NOMO-1 (cell line): Measurements from ENCODE around the gene IFI27L2.

ENCODE experiments used
- DNase-seq, 2 experiments: peaks; one replicate each; lab custom pipeline; 2025; ENCODE audit not compliant: unreplicated experiment in 2 of 2; lab: John Stamatoyannopoulos, UW

Gene IFI27L2

DNA sequence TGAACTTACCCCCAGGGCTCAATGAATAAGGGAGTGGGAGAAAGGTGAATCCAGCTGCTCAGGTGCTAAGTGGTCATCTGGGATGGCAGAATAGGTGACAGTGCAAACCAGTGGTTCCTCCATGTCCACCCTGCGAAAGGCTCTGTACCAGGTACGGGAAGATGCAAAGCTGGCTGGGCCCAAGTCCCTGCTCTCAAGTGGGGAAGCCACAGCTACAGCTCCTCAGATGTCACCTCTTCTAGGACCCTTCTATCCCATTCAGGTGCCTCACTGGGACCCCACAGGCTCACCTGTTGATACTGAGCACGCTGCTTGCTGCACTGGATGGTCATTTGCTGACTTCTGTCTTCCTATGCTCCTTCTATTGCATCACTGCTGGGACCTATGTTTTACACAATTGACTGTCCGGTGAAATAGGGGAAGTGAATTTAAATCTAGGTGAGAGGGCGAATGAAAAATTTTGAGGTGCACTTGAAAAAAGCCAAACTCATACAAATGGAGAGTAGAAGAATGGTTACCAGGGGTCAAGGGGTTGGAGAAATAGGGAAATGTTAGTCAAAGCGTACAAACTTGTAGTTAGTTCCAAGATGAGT lies 24.4 kb upstream of the IFI27L2 start:
- peak in 1 of 2 experiments; percentile 44 for DNase-seq

DNA sequence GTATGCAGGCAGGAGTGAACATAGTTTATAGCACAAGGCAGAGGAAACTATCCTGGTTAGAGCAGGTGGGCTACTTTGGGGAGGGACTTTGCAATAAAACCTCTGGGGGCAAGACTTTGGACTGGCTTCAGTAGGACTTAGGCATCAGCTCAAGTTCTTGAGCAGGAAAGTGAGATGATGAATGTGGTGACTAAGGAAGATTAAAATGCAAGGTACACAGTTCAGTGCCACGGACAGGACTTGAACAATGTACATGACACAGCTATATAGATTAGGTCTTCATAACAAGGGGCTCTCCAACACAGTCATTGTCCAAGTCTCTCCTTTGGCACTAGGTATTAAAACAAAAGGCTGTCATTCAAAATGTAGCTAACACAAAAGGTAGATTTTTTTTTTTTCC lies 23.3 kb upstream of the IFI27L2 start:
- no peak for DNase-seq

DNA sequence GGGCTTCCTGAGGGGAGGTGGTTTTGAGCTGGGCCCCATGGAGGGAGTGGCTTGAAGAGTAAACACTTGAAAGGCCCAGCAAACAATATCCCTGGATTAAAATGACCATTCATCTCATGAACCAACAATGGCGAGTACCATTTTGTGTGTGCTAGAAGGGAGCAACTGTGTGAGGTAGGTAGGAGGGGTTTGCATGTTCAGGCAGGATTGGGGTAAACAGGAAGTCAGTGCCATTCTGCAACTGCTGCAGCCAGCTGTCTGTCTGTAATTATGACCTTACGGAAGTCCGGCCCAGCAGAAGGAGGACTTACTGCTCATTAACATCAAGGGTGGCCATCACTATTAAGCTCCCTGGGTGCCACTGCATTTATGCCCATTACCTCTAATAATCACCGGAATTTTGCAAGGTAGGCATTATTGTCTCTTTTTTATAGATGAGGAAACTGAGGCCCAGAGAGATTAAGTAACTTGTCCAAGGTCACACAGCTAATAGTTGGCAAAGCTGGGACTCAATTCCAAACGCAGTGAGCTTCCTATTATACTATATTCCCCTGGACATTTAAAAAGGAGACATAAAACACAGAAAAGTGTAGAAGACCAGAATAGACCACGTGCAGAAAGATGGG lies 16.6 kb upstream of the IFI27L2 start:
- DNase-seq = no peak

DNA sequence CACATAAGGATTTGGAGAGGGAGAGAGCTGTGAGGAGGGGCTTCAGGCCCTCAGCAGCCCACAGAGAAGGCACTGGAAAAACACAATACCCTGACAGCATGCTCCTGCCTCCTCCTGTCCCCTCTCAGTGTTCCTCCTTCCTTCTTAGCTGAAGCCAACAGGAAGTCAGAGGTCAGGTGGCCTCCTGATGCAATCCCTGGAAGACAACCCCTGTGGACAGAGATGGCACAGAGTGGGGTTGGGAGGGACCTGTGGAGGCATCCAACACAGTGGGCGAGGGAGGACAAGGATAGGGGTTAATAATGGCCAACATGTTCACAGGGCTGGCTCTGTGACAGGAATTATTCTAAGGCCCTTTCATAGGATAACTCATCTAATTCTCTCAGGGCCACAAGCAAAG lies 15.4 kb upstream of the IFI27L2 start:
- DNase-seq = peak in 1 of 2 experiments; percentile 5

DNA sequence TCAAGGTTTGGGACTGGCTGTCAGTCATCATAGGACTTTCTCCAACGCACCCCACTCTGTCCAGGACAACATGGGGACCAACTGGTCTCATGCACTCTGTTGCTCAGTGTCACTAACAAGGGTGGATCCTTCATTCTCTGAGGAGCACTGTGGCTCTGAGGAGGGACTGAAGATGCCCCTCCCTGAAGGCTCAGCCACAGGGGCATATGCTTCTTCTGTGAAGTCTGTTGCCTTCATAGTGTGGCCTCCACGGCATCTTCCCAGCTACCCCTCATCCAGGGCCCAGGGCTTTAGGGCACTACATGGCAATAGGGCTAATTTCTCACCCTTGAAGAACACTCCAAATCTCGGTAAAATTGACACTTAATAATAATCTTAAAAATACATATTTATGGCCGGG lies 14.3 kb upstream of the IFI27L2 start:
- DNase-seq = no peak

DNA sequence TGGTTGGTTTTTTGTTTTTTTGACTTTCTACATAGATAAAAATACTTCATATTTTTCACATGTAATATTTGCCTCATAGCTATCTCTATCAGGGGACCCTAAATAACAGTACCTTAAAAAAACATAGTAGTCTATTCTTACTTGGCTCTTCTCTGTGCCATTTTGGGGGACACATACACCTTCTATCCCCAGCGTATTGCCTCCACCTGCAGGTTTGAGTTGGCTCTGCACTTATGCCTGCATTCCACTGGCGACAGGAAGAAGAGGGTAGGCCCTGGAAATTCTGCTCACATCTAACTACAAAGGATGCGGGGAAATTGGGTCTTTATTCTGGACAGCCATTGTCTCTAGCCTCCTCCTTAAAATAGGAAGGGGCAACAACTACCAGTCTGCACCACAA lies 13.8 kb upstream of the IFI27L2 start:
- no peak for DNase-seq

DNA sequence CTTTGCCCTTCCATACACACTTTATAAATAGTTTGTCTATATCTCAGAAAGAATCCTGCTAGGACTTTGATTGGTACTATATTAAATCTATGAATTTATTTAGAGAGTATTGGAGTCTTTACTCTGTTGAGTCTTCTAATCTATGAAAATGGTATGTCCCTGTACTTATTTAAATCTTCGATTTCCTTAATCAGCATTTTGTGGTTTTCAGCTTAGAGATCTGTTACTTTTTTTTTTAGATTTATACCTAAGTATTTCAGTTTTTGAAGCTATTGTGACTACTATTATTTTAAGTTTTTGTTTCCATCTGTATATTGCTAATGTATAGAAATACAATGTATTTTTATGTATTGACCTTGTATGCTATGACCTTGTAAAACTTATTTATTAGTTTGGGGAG lies 13.4 kb upstream of the IFI27L2 start:
- DNase-seq = no peak

DNA sequence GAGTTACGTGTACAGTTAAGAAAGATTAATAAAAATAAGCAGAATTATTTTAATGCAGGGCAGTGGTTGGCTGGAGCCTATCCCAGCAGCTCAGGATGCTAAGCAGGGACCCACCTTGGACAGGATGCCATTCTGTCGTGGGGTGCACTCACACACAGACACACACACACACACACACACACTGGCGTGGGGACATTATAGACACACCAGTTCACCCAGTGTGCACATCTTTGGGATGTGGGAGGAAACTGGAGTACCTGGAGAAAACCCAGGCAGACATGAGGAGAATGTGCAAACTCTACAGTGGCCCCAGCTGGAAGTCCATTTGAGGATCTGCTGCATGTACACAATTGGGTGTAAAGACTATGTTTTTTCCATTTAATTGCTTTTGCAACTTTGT lies 12.8 kb upstream of the IFI27L2 start:
- DNase-seq = no peak

DNA sequence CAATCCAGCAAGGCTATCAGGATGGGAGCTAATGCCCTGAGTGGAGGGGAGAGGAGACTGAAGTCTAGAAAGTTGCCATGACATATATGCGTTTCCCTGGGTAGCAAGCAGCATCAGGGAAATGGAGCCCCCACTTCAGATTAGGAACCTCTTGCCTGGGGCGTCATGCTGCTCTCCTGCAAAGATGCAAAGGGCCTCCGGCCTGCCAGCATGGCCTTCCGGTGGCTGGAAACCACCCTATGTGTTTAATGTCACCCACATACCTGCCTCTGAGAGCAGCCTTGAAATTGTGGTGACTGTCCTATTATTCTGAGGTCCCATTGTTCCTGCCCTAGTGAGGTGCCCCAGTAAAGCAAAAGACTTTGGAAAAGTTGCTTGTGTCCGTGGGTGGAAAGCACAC lies 10.0 kb upstream of the IFI27L2 start:
- DNase-seq = no peak

DNA sequence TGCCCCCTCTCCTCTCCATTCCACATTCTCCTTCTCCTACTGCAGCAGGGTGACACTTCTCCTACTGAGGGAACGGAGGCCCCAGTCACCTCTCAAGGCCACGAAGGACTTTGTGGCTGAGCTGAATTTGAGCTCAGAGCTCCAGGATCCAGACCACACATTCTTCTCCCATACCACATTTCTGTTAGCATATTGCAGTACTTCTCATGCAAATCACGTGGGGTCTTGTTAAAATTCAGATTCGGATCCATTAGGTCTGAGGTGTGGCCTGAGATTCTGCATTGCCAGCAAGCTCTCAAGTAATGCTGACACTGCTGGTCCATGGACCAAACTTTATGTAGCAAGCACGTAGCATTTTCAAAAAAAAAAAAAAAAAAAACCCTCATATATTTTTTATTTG lies 9.6 kb upstream of the IFI27L2 start:
- no peak for DNase-seq

DNA sequence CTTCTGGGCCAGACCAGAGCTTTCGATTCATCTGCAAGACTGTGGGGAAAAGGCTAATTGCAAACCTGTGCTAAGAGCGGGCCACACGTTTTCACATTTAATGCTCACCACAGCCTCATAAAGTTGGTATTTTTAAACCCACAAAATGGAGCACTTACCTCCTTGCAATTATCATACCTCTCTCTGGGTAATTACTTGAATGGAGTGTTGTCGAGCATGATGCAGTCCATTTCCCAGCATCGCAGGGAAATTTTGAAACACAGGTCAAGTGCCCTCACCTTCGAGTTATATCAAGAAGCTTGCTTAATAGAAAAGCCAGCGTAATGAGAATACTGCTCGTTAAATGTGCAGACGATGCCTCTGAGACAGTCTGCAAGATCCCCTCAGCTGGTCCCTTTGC lies 8.8 kb upstream of the IFI27L2 start:
- DNase-seq = no peak

DNA sequence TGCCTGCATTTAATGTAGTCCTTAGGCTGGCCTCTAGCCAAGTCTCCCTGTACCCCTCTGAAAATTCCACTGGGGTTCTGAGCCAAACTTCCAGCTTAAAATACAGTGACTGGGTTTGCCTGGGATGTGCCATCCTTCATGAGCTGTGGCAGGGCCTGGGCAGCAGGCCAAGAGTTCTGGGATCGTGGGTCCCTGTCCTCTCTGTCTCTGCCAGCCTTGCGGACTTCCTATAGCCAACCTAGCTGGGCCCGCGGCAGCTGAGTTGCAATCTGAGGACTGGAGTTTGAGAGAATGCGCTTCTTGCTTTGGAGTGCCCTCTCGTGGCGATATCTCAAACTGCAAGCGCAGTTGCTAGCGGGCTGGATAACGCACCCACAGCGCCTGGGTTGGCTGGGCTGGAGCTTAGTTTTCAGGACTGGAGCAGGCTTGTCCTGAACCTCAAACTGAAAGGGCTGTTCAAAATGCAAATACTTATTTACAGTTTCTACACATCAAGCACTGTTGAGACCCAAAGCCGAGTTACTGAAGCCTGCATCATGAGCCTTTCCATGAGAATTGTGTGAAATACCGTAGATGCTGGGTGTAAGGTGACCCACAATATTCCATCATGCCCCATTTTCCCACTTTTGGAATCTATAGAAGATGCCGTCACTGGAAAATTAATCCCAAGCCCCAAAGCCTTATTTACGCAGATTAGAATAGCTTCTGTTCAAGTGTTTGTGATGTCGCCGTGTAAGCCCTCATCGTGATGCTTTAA lies 7.3 kb upstream of the IFI27L2 start:
- peak; percentile 61 to 69 for DNase-seq

DNA sequence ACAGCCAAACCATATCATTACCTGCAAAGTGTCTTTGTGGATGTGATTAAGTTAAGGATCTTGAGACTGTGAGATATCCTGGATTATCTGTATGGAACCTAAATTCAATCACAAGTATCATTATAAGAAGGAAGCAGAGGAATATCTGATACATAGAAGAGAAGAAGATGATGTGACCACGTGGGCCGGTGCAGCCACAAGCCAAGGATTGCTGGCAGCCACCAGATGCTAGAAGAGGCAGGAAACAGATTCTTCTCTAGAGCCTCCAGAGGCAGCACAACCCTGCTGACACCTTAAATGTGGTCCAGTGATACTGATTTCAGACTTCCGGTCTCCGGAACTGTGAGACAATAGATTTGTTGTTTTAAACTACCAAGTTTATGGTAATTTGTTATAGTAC lies 6.1 kb upstream of the IFI27L2 start:
- no peak for DNase-seq

DNA sequence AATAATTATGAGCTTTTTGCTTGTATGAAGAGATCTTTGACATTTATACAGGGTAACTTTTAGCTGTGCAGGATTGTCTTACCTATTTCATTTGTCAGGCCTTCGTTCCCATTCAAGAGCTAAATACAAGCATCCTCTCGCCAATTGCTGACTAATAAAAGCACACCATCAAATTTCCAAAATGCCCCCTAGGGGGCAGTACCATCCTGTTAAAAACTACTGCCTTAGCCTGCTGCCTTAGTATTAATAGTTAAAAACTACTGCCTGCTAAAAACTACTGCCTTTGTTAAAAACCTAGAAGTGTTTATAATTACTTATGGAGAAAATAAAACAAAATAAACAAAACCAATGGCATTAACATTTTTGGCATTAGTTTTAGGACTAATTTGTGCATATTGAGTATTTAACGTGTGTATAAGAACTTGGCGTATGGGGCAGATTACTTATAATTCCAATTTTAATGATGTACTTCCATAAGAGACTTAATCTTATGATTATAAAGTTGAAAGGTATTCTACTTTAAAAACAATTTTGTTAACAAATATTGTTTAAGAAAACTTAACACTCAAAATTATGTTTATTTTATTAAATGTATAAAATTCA lies 3.0 kb upstream of the IFI27L2 start:
- peak; percentile 34 to 64 for DNase-seq

DNA sequence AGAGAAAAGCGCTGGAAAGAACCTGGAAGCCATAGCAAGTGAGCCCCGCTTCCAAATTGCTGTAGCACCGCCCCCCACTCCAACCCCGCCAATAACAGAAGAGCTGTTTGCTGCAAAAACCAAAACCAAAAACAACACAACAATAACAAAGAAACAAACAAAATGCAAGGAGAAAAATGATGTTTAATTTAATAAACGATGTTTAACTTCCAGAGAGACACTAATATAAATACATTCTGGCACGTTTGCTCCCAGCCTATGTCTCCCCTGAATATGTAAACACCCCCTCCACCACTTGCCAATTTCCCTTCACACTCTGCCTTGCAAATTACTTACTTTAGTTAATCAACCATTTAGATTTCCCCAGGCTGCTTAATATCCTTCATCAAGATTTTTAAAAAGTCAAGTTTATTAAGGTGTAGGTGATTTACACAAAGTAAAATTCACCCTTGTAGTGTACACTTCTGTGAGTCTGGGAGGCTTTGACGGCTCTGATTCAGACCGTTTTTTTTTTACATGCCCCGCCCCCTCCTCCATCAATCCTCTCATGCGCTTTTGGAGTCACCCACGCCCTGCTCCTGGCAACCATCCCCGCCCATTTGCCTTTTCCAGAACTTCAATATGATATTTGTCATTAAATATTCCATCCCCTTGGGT lies 482 bp upstream of the IFI27L2 start:
- no peak for DNase-seq

DNA sequence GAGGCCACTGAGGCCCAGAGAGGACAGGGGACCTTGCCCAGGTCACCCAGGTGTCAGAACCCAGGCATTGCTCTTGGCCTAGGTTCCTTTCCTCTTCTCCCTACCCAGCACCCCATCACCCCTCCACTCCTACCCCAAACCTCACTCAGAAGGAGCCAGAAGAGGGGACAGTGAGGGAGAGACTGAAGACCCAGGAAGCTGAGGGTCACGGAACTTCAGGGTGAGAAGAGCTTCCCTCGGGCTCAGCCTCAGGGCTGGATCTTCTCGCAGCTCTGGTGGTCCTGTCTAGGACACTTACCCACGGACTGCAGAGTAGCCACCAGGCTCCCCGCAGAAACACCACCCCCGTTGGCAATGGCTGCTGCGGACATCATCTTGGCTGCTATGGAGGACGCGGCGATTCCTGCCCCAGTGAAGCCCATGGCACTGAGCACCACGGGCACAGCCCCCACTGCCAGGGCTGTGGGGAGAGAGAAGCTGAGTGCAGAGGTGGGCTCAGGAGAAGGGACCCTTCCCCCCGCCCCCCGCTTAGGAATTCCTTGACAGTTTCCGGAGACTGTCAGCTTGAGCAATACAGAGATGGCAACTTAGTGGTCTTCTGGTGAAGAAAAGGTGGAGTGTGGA lies 1.1 kb downstream of the IFI27L2 start:
- DNase-seq = no peak

DNA sequence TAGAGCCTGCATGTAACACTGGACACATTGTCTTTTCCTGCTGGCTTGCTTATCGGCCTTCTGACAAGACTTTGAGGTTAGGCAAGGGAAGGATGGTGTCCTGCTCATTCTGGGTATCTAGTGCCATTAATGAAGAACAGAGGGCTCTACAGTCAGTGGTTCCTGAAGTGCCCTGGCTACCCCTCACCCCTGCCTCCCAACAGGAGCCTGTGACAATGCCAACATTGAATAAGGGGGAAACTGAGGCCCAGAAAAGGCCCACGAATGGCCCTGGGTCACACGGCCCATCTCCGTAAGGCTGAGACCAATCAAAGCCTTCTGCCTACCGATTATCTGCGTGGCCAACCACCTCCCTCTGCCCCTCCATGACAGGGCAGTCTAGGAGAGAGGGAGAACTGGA lies 2.1 kb downstream of the IFI27L2 start:
- no peak for DNase-seq

DNA sequence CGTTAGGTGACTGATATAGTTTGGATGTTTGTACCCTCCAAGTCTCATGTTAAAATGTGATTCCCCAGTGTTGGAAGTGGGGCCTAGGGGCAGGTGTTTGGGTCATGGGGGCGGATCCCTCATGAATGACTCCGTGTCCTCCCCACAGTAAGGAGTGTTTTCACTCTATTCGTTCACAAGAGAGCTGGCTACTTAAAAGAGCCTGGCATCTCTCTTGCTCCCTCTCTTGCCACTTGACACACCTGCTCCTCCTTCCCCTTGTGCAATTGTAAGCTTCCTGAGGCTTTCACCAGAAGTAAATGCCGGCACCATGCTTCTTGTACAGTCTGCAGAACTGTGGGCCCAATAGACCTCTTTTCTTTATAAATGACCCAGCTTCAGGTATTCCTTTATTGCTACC lies 2.6 kb downstream of the IFI27L2 start:
- DNase-seq = no peak

DNA sequence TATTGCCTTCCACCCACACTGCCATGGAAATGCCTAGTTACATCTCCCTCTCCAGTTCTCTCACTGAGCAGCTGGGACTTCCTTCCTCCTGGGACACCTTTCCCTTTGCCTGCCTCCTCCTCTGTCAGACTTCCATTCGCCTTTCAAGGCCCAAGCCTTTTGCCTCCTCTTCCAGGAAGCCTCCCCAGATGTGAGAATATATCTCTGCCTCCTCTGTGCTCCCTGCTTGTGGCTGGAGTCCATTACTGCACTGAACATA lies 3.1 kb downstream of the IFI27L2 start:
- no peak for DNase-seq

DNA sequence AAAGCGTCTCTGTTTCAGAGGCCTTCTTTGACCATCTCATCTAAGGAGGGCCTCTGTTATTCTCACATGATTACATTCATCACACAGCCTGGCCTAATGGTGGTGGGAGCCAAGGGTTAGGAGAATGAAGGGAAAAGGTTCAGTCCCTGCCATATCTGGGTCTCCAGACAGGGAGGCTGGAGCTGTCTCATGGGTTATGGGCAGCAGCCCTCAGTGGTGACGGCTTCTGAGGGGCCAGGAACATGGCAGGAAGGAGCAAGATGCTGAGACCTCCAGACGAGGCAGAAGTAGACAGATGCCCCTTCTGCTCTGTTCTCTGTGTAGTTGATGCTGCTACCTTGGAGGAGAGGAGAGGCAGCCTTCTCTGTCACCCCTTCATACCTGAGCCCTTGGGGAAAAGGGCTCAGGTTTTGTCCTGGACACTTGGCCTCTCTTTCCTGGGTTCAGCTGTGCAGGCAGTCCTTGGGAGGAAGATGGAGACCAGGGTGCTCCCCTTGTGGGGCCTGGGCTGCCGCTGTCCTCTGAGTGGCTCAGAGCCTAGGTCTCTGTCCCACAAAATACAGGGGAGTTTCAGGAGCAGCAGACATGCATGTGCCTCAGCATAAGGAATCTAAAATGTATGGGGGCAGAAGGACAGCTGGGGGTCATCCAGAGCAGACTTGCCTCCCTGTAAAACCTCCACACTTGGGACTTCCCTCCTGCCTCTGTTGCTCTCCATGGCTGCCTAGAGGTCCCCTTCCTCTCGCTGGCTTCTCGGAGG lies 3.6 kb downstream of the IFI27L2 start:
- no peak for DNase-seq
